HCEC 1CT (cell line): ENCODE results near the gene RBKS.
A peak's percentile ranks its signal among the peaks of the same experiment; 100 is the strongest.
"Not testable (repeated sequence)": the region's sequence is repeated elsewhere in the genome, so short reads cannot be mapped to it uniquely, and the experiment has no call there.

ENCODE experiments used
- DNase-seq: peaks from one replicate; pipeline ENCODE4 v3.0.0-alpha.2; 2017

Gene RBKS

DNA sequence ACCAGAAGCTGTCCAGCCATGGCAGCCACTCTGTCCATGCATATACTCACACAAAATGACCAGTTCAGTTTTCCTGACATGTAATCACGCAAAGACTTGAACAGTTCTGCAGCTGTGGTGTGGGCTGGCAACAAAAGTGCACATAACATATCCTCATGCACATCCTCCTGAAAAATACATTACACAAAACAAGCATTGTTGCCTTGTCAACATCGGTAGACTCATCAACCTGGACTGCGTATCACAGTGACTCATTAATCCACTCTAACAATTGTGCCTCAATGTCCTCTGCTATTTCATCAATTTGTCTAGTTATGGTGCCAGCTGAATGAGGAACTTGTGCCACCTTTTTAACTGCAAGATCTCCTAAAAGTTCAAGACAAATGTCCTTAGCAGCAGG, 19.5 kb downstream of the RBKS start:
- no peak for DNase-seq

DNA sequence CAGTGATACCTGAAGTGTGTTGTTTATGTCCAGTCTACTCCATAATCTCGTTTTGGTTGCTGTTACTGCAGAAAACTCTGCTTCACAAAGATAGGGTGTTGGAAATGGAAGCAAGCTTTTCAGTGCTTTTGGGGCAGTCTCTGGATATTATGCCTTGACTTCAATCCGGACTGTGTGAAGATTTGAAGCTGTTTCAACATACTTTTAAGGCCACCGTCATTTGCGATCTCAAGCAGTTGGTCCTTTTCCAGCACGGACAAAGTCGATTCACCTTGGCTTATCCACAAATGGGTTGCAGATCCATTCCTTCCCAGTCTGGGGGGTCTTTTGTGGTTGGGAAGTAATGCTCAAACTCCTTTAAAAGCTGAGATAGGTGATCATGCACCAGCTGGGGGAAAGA, 20.4 kb downstream of the RBKS start:
- no peak for DNase-seq

DNA sequence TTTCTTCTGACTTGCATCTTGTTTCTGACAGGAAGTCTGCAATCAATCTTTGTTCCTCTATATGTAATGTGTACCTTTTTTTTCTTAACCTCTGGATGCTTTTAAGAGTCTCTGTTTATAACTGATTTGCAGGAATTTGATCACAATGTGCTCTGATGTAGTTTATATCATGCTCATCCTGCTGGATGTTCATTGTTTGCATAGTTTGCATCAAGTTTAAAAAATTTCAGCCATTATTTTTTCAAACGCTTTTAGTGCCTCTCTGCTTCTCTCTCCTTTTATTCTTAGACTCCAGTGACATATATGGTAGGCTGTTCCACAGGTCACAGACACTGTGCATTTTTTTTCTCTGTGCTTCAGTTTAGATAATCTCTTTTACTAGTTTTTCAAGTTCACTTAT, 23.9 kb downstream of the RBKS start:
- DNase-seq, result no peak

DNA sequence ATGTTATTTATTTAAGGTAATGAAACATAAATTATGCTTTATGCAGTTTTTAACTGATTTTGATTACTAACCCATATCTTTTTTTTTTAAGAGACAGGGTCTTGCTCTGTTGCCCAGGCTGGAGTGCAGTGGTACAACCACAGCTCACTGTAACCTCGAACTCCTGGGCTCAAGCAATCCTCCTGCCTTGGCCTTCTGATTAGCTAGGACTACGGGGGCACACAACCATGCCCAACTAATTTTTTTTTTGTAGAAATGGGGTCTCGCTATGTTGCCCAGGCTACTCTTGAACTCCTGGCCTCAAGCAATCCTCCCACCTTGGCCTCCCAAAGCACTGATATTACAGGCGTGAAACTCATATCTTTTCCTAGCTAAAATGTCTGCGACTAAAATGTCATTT, 26.2 kb downstream of the RBKS start:
- not testable (repeated sequence) for DNase-seq

DNA sequence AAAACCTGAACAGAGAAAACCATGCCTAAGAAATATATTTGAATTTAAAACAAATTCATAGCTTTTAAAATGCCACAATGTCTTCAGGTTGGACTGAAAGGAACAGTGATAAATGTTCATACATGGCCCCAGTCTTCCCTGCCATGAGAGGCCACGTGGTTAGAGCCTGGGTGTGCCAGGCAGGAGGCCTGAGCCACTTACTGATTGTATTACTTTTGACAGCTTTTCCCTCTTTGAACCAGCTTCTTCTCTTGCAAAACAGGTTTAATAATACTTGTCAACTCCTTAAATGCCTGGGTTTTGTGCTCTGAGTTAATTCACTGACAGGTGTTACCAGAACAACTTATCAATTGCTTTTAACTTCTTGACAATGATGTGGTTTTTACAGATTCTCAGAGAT, 27.0 kb downstream of the RBKS start:
- no peak for DNase-seq

DNA sequence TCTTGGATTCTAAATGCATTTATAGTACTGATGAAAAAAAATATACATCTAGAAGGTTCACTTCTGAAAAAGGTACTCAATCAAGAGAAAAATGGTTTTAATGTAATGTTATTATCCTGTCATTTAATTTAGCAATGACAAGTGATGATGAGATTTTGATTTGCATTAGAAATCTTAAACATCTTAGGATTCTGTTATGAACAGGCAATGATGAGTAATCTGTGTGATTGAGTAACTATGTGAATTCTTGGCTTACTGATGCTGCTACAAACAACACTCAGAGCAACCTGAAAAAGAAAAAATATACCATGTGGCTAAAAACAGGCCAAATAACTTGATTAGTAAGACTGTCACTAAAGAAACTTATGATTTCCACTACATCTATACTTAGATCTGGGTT, 30.1 kb downstream of the RBKS start:
- peak; percentile 88 for DNase-seq

DNA sequence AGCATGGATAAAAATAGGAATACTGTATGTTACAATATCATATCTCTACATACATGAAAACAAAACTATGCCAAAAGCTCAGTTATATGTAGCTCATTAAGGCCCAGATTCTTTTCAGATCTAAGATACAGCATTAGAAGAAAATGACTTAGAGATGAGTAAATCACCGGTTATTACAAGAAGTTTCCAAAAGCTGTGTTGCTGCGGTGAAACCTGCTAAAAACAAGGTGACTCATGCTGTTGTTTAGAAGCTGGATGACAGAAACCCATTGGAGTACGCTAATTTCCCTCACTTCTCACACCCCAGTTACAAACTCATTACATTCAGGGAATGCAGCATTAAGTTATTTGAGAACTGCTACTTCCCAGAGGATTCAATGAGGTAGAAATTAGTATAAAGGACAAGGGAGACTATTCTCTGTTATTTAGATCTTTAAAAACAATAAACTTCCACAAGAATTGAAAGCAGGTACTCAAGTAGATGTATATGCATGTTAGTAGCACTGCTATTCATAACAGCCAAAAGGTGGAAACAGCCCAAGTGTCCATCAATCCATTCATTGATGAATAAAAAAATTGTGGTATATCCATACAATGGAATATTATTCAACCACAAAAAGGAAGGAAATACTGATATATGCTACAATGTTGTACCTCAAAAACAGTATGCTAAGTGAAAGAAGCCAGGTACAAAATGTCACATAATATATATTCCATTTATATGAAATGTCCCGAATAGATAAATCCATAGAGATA, 32.6 kb downstream of the RBKS start:
- DNase-seq, result peak; percentile 85

DNA sequence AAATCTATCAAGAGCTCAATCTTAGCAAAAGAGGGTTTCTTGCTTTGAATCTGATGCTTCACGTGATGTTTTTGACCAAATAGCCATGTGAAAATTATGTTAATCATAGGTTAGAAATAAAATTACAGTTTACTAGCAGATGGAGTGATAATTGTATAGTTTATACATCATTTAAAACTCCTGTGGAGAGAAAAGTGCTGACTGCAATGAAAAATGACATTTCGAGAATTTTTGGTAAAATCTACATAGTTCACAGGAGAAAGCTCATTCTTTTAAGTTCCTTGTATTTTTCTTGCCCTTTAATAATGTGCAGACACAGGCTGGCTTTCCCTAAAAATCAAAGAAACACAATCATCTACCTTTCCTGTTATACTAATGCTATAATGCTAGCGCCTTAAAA, 33.2 kb downstream of the RBKS start:
- no peak for DNase-seq

DNA sequence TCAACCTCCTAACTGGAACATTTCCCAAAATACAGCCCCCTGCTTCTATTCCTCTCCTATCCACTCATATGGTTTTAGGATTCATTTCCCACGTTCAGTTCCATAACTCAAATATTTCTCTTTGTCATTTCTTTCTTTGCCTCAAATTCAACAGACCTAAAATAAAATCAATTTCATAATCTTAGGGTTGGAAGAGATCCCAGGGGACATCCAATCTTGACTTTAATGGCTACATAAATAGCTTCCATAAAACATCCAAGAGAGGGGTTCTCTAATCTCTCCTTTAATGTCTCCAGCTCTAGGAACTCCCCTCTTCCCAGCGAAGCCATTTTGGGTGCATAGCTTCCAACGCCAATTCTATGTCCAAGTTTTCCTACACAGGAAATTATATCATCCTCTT, 33.8 kb downstream of the RBKS start:
- no peak for DNase-seq

DNA sequence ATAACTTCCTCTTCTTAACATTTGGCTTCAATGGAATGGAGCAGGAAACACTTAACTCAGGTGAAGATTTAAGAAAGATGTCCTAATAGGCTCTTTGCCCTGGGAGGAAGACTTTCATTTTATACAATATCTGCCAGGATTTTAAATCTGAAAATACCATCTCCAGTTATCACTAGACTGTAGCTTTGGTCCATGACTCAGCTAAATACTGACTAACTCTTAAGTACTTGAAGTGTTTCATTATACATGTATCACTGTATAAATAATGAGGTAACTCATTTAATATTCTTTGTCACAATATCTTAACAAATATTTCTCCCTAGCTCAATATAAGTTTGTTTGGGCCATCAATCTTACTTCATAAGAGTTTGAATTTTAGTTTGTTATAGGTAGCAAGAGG, 34.7 kb downstream of the RBKS start:
- DNase-seq, result peak; percentile 82

DNA sequence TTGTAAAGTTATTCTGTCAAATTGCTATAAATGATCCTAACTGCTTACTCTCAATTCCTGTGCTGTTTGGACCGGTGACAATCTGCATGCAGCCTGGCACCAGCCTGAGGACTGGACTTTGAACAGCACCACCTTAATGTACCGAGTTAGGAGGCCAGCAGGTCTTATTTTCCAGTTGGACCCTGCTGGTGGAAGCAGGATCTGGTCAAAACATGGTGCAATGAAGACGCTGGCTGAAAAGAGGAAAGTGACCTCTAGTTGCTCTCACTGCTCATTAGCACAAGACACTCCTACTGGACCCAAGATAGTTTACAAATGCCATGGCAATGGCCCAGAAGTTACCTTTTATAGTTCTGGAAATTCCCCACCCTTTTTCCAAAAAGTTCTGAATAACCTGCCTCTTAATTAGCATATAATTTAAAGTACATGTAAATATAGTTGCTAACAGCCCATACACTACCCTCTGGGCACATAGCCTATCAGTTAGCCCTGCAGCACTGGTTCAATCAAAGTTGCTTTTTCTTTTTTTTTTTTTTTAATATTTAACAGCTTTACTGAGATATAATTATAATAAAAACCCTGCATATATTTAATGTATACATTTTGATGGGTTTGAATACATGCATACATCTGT, 35.8 kb downstream of the RBKS start:
- no peak for DNase-seq

DNA sequence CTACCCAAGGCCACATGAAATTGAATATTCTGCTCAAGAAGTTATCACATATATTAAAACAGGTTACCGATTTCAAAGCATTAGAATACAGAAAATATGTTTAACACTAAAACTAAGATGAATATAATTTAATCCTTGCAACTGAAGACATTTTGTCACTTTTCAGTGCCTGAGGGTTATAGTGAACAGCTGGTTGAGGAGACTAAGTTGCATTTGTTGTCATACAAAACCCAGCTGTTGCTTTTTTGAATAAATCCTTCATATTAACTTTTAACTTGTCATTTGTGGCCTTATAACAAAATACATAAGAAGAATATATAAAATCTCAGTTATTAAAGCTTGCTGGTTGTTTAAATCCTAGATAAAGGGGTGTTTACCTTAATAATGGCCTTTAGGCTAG, 37.5 kb downstream of the RBKS start:
- DNase-seq, result no peak

DNA sequence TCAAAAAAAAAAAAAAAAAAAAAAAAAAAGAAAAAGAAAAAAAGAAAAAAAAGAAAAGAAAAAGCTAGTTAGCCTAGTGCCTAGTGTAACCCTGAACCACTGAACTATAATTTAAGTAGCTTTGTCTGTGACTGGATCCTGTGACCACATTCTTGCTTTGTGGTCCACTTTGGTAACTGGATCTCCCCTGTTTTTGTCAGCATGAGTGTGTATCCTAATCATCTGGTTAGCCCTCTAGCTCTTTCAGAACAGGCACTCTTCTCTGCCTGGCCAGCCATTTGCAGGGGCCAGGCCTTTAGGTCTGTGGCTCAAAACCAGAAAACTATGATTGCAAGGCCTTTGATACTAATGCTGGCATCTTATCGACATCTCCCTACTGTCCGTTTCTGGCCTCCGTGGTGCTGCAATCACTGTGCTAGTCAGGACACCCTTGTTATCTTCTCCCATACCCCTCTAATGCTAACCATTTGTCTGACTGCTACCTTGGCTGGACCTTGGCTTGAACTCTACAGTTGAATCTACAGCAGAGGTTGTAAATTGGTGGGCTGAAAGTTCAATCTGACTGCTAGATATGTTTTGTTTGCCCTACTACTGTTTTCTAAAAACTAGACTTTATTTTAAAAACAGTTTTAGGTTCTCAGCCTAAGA, 40.5 kb downstream of the RBKS start:
- no peak for DNase-seq

DNA sequence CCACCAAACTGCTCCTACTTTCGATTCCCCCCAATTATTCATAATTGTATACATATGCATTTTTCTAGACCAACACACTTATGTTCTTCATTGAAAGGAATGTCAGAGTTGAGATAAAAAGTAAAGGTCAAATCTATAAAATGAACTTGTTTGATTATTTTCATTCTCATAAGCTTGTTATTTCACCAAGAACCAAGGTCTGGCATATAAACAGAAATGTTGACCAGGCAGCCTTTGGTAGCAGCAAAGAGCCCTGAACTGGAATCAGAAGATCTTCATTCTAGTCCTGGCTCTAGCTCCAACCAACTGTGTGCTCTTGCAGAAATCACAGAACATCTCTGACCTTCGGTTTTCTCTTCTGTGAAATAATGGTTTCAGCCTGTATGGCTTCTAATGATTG, 42.9 kb downstream of the RBKS start:
- DNase-seq, result no peak

DNA sequence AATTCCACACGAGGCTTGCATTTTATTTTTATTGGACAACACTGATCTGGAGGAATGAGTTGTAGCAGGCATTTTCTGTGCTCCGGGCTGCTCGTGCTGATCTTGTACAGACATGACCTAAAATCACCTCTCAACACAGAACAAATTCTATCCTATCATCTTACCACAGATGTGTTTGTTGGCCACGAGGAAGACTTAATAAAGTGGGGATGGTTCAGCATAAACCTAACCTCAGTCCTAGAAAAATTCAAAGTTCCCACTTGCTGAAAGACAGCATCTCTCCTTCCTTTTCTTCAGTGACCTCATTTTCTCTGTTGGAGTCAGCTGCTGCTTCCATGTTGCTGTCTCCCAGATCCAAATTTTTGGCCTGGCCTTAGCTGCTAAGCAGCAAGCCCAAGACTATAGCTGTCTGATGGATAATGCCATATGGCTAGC, 45.3 kb downstream of the RBKS start:
- no peak for DNase-seq

DNA sequence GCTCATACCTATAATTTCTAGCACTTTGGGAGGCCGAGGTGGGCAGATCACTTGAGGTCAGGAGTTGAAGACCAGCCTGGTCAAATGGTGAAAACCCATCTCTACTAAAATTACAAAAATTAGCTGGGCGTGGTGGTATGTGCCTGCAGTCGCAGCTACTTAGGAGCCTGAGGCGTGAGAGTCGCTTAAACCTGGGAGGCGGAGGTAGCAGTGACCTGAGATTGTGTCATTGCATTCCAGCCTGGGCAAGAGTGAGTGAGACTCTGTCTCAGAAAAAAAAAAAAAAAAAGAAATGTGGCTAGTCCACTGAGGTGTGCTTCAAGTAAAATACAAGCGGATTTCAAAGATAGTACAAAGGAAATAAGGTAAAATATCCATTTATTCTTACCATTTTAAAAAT, 46.2 kb downstream of the RBKS start:
- DNase-seq, result no peak

DNA sequence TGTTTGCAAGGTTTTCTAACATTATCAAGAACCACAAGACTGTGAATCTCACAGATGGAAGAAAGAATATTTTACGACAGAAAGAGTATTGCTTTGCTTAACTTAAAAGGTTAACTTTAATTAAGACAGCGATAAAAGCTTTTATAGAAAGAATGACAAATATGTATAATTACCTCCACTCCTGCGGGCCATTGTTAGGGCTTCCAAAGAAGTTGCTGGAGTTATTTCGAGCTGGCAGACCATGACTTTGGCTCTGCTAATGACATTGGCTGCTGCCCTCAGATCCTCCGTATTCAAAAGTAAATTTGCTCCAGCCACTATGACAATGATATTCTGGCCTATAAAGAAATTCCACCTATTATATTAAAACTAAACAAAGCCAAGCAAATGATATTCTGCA, 47.3 kb downstream of the RBKS start:
- no peak for DNase-seq

DNA sequence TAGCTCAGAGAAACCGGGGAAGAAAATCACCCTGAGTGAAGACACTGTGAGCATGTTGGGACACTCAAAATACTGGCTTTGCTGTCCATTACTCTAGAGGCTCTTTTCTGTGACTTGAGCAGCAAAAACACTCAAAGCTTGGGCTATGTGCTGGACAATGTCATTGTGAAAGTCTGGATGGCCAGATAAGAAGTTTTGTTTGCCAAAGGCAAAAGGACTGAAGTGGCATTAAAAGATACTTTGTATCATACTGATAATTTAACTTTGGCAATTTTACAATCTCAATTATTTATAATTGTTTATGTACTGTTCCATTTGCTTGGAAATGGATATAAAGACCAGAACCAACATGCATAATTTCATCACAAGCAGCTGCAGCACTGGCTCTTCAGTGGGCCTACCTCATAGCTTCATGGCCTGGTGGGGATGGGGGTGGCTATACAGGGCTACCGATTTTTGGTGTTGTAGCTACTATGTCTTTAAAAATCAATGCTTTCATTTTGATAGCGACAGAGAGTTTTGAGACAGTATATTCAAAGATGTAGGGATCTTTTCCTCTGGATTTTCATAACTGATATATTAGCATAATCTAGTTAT, 51.1 kb downstream of the RBKS start:
- DNase-seq, result no peak

DNA sequence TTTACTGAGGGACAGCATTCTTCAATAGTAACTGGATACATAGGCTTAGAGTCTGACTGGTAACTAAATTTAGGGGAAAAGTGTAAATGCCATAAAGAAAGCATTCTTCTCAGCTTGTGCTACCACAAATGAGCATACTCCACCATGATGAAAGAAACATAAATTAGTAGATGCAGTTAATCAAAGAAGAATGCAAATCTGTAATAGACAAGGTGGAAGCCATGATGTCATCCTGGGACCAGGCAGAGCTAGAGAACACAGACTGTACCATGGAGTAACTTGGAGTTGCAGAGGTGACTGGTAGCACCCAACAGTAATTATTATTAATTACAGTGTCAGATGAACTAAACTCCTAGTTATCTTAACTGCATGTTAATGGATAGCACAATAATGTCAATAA, 51.7 kb downstream of the RBKS start:
- no peak for DNase-seq

DNA sequence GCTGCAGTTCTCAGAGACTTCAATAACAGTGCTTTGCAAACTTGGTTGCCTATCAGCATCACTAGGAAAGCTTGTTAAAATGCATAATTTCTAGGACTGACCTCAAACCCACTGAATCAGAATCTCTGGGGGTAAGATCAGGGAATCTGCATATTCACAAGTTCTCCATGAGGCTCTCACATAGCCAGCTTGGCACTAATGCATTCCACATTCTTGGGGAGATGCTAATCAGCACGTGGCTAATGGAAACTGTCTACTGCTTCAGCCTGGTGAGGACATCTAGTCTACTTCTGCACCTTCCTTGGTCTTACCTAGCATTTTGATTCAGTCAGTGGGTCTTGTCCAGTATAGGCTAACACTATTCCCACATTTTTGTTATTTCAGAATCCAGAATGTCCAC, 56.3 kb downstream of the RBKS start:
- DNase-seq, result no peak

DNA sequence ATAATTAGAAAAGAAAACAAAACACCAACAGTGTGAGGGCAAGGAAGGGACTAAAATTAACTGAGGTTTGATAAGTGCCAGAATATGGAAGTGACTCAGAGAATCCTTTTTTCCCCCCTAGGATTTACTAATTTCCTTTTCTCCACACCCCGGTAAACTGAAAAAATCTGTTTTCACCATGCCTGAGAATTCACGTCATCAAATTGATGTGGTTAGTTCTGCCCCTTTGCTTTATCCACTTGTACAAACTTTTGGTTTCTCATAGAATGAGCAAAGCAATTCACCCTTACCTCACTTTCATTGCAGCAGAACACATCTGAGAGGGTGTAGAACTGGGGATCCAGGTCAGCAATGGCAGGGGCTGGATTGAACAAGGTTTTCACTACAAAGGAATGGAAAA, 57.8 kb downstream of the RBKS start:
- DNase-seq, result peak; percentile 5

DNA sequence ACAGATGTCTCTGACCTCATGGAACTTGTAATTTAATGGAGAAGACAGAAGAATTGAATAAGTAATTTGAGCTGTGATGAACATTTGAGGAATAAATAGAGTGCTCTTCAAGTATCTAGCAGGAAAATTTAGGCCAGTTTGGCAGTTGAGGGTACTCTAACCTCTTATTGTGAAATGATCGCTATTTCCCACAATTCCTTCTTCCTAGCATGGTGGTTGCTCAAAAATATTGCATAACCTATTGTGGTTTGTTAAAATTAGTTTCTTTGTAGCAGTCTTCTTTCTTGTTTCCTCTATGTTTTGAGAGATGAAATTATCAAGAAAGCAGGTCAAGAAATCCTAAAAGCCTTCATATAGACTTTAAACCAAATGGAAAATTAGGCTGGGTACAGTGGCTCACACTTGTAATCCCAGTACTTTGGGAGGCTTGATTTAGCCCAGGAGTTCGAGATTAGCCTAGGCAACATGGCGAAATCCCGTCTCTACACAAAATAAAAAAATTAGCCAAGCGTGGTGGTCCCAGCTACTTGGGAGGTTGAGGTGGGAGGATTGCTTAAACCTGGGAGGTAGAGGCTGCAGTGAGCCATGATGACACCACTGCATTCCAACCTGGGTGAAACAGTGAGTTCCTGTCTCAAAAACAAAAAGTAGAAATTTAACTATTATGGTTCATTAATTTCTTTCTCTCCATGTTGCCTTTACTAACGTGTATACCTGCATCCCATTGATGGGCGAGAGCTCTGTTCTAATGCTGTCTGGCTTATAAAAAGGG, 58.7 kb downstream of the RBKS start:
- DNase-seq, result peak; percentile 7

DNA sequence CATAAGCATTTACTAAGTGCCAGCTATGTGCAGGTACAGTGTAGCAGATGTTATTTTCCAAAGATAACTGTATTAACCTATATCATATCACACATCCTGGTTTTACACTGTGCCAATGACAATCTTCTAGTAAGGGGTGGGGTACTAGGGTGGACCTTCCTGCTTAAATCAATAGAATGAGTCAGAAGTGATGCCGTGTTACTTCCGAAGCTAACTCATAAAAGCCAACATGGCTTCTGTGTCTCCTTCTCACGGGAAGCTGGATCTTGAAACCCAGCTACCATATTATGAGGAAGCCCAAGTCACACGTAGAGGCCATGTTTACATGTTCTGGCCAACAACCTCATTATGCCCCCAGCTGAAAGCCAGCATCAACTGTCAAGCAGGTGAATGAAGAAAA, 59.5 kb downstream of the RBKS start:
- DNase-seq, result no peak
